Vagina (tissue), 2 donors: ENCODE results near the gene C11orf98.

Experiments
- POLR2A ChIP-seq, 2 donors: fragments of 450-650 bp; IDR thresholded peaks; one replicate each; pipeline ENCODE4 v1.6.1; 2017; ENCODE audit warnings: antibody characterized with exemption in 2 of 2, mild to moderate bottlenecking in 2 of 2, moderate library complexity in 2 of 2
- TF ChIP-seq, protein P1 (sequence below), 3 experiments: fragments of 450-650 bp in 2 of 3; fragments of 200-600 bp in 1 of 3; sonication (generic) in 1 of 3; IDR thresholded peaks; one replicate each; pipeline ENCODE4 v1.5.1; 2017 to 2019; ENCODE audit warnings: antibody characterized with exemption in 3 of 3, mild to moderate bottlenecking in 2 of 3, moderate library complexity in 2 of 3

DNA sequence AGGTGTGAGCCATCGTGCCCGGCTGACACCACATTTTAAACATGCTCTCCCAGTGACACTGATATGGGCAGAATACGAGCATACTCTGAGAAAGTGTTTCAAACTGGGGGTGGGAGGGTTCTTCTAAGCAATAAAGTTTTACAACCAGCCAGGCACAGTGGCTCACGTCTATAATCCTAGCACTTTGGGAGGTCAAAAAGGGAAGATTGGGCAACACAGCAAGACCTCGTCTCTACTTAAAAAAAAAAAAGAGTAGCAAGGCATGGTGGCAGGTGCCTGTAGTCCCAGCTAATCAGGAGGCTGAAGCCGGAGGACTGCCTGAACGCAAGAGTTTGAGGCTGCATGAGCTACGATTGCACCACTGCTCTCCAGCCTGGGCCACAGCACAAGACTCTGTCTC lies 20.8 kb downstream of the C11orf98 start:
- TF ChIP-seq, protein P1, sequence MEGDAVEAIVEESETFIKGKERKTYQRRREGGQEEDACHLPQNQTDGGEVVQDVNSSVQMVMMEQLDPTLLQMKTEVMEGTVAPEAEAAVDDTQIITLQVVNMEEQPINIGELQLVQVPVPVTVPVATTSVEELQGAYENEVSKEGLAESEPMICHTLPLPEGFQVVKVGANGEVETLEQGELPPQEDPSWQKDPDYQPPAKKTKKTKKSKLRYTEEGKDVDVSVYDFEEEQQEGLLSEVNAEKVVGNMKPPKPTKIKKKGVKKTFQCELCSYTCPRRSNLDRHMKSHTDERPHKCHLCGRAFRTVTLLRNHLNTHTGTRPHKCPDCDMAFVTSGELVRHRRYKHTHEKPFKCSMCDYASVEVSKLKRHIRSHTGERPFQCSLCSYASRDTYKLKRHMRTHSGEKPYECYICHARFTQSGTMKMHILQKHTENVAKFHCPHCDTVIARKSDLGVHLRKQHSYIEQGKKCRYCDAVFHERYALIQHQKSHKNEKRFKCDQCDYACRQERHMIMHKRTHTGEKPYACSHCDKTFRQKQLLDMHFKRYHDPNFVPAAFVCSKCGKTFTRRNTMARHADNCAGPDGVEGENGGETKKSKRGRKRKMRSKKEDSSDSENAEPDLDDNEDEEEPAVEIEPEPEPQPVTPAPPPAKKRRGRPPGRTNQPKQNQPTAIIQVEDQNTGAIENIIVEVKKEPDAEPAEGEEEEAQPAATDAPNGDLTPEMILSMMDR (IDR thresholded peaks at IDR 0.05): no peak
- no peak for TF ChIP-seq POLR2A (IDR thresholded peaks at IDR 0.05)
